ENCODE results near the gene ECI2. TPM values are rescaled to one million over a fixed set of nuclear protein-coding genes. Genes with fewer than 3 reads are reported as not detected.
"Not testable (repeated sequence)": the region's sequence is repeated elsewhere in the genome, so short reads cannot be mapped to it uniquely, and the experiment has no call there.

ECI2 gene
- polyA plus RNA-seq, 1 donor: 40.7 TPM

GRCh38 chr6:4101298-4101697, 34.1 kb downstream of the ECI2 start:
- DNase-seq: no peak

- DNase-seq: no peak
These were observed 34.7 kb downstream of the ECI2 start for GRCh38 chr6:4100655-4101054.

- DNase-seq: no peak
These were observed 42.1 kb downstream of the ECI2 start for GRCh38 chr6:4093288-4093687.

GRCh38 chr6:4091941-4092340, 43.4 kb downstream of the ECI2 start:
- no peak for DNase-seq

GRCh38 chr6:4090043-4090442, 45.3 kb downstream of the ECI2 start:
- not testable (repeated sequence) for DNase-seq

- no peak for DNase-seq
These were observed 46.7 kb downstream of the ECI2 start for GRCh38 chr6:4088704-4089103.

GRCh38 chr6:4085332-4085700, 50.1 kb downstream of the ECI2 start:
- no peak for DNase-seq

GRCh38 chr6:4084444-4085331, 50.7 kb downstream of the ECI2 start:
- no peak for DNase-seq

- DNase-seq: no peak
These were observed 56.5 kb downstream of the ECI2 start, which contains the start of gene FAM217A for GRCh38 chr6:4078691-4079471. FAM217A (minus strand) TSS chr6:4079137; CDS start chr6:4077414, 1,723 bp downstream.

- no peak for DNase-seq
These were observed 60.7 kb downstream of the ECI2 start for GRCh38 chr6:4074478-4075235.

GRCh38 chr6:4071330-4071729, 64.0 kb downstream of the ECI2 start:
- DNase-seq: no peak

GRCh38 chr6:4069199-4069598, 66.2 kb downstream of the ECI2 start:
- DNase-seq: no peak

- DNase-seq: no peak
These were observed 67.7 kb downstream of the ECI2 start for GRCh38 chr6:4067673-4068072.

- DNase-seq: no peak
These were observed 69.2 kb downstream of the ECI2 start for GRCh38 chr6:4066029-4066755.

Other genes with a start within 250 kb of the ECI2 start
- not detected for gene FAM217A, start 56.4 kb downstream of the ECI2 start, polyA plus RNA-seq (ENCODE audit: insufficient read length)